ENCODE results near the gene OR1K1. TPM values are rescaled to one million over a fixed set of nuclear protein-coding genes. Genes with fewer than 3 reads are reported as not detected.
A peak's percentile ranks its signal among the peaks of the same experiment; 100 is the strongest.
"Not testable (repeated sequence)": the region's sequence is repeated elsewhere in the genome, so short reads cannot be mapped to it uniquely, and the experiment has no call there.

The OR1K1 gene
- total and polyA plus RNA-seq, 2 experiments from 2014 or later, result 0.20 TPM; not detected in 1

- H3K9me3 ChIP-seq (ENCODE audit: low read depth), result no peaks in the 10 kb centered on the region
- H3K4me3 ChIP-seq, result no peak overlapping the region
- no peak overlapping the region for H3K27ac ChIP-seq
- H3K36me3 ChIP-seq, result no peaks in the 10 kb centered on the region
- no peak for TF ChIP-seq CTCF (IDR thresholded peaks at IDR 0.05; ENCODE audit: low read depth, low read length)
- no peaks in the 10 kb centered on the region for H3K4me1 ChIP-seq (ENCODE audit: low read depth)
- no peak for DNase-seq (ENCODE audit: low read depth in 1 of 2, low spot score in 1 of 2)
- no peaks in the 10 kb centered on the region for H3K27me3 ChIP-seq
Measured at GRCh38 chr9:122837266-122837850, 37.4 kb downstream of the OR1K1 start.

GRCh38 chr9:122838441-122838840, 38.5 kb downstream of the OR1K1 start:
- DNase-seq (ENCODE audit: low read depth in 1 of 2, low spot score in 1 of 2), result not testable (repeated sequence)

GRCh38 chr9:122841501-122841900, 41.6 kb downstream of the OR1K1 start:
- Histone ChIP-seq H3K4me3 (no peak overlapping the region), H3K27ac (no peak overlapping the region), H3K27me3 (no peaks in the 10 kb centered on the region), H3K36me3 (peaks cover 9% of the 10 kb centered on the region), H3K4me1 (ENCODE audit: low read depth) (no peaks in the 10 kb centered on the region), H3K9me3 (ENCODE audit: low read depth) (no peaks in the 10 kb centered on the region)
- DNase-seq (ENCODE audit: low read depth in 1 of 2, low spot score in 1 of 2), result no peak
- TF ChIP-seq CTCF (IDR thresholded peaks at IDR 0.05; ENCODE audit: low read depth, low read length), result no peak

More at GRCh38 chr9:122838441-122838840, 38.5 kb downstream of the OR1K1 start:
- H3K27me3 ChIP-seq; H3K9me3 ChIP-seq (ENCODE audit: low read depth); H3K27ac ChIP-seq; H3K4me1 ChIP-seq (ENCODE audit: low read depth); H3K4me3 ChIP-seq; H3K36me3 ChIP-seq: not testable (repeated sequence)

GRCh38 chr9:122844137-122844536, 44.2 kb downstream of the OR1K1 start:
- Histone ChIP-seq H3K27ac (peak overlapping the region; percentile 9), H3K36me3 (peaks cover 33% of the 10 kb centered on the region), H3K4me3 (no peak overlapping the region), H3K9me3 (ENCODE audit: low read depth) (no peaks in the 10 kb centered on the region), H3K27me3 (no peaks in the 10 kb centered on the region), H3K4me1 (ENCODE audit: low read depth) (no peaks in the 10 kb centered on the region)
- TF ChIP-seq CTCF (IDR thresholded peaks at IDR 0.05; ENCODE audit: low read depth, low read length), result no peak
- no peak for DNase-seq (ENCODE audit: low read depth in 1 of 2, low spot score in 1 of 2)

GRCh38 chr9:122845116-122845515, 45.2 kb downstream of the OR1K1 start:
- Histone ChIP-seq H3K27me3 (no peaks in the 10 kb centered on the region), H3K36me3 (peaks cover 38% of the 10 kb centered on the region), H3K27ac (no peak overlapping the region), H3K4me1 (ENCODE audit: low read depth) (no peaks in the 10 kb centered on the region), H3K4me3 (no peak overlapping the region), H3K9me3 (ENCODE audit: low read depth) (no peaks in the 10 kb centered on the region)
- TF ChIP-seq CTCF (IDR thresholded peaks at IDR 0.05; ENCODE audit: low read depth, low read length), result no peak
- no peak for DNase-seq (ENCODE audit: low read depth in 1 of 2, low spot score in 1 of 2)

GRCh38 chr9:122846371-122846940, 46.5 kb downstream of the OR1K1 start:
- Histone ChIP-seq H3K9me3 (ENCODE audit: low read depth) (no peaks in the 10 kb centered on the region), H3K36me3 (peaks cover 48% of the 10 kb centered on the region), H3K4me3 (no peak overlapping the region), H3K4me1 (ENCODE audit: low read depth) (no peaks in the 10 kb centered on the region), H3K27ac (no peak overlapping the region), H3K27me3 (no peaks in the 10 kb centered on the region)
- no peak for TF ChIP-seq CTCF (IDR thresholded peaks at IDR 0.05; ENCODE audit: low read depth, low read length)
- DNase-seq (ENCODE audit: low read depth in 1 of 2, low spot score in 1 of 2), result no peak
